SH-SY5Y (cell line): ENCODE data around the gene BTBD9.

Experiments
- GATA2 ChIP-seq: IDR thresholded peaks from 2 replicates; pipeline ENCODE4 v1.6.1; 2011; ENCODE audit warnings: mild to moderate bottlenecking, low read depth, low read length
- GATA3 ChIP-seq: IDR thresholded peaks from 2 replicates; pipeline ENCODE4 v1.6.1; 2011; ENCODE audit warnings: low read depth, mild to moderate bottlenecking, low read length, moderate library complexity

BTBD9 gene

DNA sequence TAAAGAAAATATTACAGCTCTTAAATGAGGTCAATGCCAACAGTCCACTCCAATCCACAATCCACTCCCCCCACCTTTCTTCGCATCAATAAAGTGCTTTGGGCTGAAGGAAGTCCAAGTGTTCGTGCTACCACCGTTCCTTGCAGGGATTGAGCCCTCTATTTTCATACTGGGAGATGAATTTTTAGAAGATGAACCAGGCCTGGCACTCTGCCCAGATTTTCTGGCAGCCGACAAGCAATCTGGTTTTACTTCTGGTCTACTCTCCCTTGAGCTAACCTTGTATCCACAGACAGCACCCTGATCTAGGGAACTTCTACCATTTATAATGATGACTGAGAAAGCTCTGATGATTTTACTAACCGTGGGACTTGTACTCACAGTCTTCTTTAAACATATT is 72.3 kb downstream of the BTBD9 start:
- no peak for TF ChIP-seq GATA2
- no peak for TF ChIP-seq GATA3

DNA sequence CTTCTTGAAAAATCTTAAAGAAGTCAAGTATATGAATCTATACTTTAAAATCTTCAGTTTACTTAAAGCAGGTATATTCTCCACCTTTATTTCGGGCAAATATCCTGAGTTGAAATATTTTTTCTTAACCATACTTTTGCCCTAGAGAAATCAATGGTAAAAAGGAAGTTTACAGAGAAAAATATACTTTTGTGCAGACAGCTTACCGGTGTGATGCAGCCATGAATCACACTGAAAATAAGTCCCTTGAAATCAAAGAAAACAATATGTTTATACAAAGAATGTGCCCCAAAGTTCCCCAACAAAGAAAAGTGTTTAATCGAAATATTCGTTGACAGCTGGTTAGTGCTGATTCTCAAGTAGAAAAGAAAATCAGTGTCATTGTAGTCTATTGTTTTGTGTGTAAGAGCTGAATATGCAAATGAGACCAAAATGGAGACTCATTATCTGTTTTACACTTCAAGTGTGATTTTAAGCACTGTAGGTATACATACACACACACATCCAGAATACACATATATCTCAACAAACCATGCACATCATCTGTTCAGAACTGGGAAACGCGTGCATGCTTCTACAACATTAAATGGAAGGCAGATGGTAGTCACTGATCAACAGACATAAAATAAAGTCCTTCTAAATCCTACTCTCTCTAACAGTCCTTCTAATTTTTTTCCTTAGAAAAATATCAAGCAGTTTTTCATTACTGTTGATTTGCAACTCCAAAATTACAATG is 73.3 kb downstream of the BTBD9 start:
- TF ChIP-seq GATA3 (no peak), GATA2 (no peak)

DNA sequence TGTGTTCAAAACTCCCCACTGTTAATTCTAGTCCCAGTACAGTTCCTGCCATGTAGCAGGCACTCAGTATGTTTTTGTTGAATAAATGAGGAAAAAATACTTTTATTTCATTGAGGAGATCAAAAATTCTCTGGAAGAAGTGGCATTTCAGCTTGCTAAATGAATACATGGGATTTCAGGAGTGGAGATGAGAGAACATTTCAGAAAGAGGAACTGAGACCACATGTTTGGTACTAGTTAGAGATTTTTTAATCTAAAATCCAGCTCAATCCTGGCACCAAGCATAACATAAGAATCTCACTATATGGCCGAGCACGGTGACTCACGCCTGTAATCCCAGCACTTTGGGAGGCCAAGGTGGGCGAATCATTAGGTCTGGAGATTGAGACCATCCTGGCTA is 75.4 kb downstream of the BTBD9 start:
- TF ChIP-seq GATA3: no peak
- TF ChIP-seq GATA2: no peak

DNA sequence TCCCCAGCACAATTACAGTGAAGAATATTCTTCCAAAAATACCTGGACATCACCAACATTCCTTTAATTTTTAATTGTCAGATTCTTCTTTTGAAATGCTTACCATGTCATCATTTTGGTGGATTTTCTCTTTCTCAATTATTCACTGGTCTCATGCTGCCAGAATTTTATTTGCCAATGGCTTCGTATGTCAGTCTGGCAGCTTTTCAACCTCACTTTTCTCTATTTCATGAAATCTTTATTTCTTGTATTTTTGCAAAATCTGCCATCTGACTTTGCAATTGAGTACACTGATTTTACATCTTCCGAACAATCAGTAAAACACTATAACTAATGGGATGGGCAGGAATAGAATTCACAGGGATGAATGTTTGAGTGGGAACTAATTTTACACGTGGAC is 84.1 kb downstream of the BTBD9 start:
- TF ChIP-seq GATA3 (no peak), GATA2 (no peak)

DNA sequence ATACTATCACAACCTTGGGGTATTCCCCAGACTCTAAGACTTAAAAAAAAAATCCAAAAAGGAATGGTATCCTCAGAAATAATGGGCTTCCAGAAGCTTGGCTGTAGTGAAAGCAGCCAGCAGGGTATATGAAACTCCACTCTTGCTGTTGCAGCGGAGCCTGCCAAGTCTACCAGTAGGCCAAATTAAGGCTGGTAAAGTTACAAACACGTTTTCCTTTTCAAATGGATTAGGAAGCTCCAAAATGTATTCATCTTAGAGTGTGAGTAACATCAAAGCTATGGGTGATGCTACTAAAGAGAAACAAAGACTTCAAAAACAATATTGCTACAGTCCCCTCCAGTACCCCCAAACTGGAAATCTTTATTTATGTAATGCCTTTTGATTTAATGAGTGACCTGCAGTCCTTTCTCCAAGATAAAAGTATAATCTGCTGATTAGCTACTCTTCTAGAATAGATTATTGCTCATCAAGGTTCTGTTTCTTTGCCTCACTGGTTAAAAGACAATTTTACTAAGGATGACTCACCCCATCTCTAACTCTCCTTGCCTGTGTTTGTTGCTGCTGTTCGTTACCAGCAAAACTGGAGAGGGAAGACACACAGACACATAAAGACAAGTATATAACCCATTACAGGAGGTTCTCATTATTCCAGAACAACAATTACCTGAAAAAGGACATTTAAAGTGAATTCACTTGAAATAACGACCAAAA is 84.9 kb downstream of the BTBD9 start:
- TF ChIP-seq GATA2 (no peak), GATA3 (no peak)

DNA sequence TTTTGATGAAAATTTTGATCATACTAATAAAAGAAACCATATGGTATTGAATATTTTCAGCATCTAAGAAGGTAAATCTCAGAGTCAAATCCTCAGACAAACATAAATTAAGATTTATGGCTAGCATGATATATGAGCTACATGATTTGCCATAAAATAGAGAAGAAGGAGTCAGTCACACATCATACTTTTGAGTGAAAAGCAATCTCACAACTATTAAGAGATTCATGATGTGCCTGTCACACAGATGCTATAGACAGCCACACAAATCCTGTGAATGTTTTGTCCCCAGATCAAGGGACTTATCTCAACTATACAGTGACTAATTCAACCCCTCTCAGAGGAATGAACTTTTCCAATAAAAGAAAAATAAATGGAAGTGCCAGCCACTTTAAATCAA is 85.7 kb downstream of the BTBD9 start:
- TF ChIP-seq GATA3 (no peak), GATA2 (no peak)

DNA sequence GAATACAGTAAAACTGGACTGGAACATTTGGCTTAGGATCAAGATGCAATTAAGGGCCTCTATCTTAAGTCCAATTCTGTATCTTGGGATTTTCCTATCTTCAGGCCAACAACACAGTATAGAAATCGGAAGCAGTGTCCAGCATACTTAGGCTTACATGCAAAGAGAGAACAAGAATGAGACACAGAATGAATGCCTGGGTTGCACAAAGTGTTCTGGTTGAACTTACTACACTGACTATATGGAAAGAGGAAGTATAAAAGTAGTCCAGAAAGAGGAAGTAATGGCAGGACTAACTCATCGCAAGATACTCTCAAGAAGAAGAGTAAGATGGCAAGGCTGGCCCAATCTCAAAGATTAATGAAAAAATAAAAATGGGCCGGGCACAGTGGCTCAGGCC is 87.6 kb downstream of the BTBD9 start:
- TF ChIP-seq GATA2: no peak
- no peak for TF ChIP-seq GATA3

DNA sequence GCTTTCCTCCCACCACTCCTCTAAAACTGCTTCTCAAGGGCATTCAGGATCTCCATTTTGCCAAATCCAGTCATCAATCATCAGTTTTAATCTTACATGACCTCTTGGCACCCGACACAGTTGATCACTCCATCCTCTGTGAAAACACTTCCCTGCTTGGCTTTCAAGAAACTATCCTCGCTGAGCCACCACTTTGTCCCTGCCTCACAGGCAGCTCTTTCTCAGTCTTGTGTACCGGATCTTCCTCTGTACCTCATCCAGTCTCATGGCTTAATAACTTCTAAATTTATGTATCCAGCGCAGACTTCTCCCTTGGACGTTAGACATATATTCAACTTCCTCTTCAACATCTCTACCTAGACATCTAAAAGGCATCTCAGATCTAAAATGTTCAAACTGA is 89.9 kb downstream of the BTBD9 start:
- no peak for TF ChIP-seq GATA2
- no peak for TF ChIP-seq GATA3

DNA sequence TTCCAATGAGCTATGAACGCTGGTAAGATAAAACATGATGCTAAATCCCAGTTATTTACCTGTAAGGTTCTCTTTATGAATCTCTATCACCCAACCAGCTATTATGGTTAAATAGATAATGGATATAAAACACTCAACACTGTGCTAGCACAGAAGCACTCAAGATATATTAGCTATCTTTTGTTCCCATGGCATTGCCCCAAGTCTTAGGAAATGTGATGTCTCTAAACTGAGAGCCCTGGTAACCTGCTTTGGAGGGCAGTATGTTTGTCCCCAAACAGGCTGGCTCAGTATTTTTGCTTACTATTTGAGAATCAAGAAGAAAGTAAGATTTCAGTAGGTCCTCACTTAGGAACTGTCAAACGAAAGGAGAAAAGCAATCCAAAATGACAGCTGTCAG is 90.5 kb downstream of the BTBD9 start:
- TF ChIP-seq GATA3 (no peak), GATA2 (no peak)

DNA sequence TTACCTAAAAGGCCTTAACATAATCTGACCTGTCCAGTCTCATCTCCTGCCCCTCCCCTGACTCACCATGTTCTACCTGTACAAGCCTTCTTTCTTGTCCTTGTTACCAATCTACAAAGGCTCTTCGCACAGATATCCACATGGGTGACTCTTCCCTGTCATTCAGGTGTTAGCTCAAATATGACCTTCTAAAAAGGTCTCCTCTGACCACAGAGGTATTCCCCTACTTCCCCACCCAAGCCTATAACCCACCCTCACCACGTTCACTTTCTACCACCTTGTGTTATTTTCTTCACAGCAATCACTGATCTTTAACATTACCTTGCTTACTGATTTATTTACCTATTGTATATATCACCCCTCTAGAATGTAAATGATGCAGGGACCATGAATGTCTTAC is 96.7 kb downstream of the BTBD9 start:
- no peak for TF ChIP-seq GATA3
- no peak for TF ChIP-seq GATA2

DNA sequence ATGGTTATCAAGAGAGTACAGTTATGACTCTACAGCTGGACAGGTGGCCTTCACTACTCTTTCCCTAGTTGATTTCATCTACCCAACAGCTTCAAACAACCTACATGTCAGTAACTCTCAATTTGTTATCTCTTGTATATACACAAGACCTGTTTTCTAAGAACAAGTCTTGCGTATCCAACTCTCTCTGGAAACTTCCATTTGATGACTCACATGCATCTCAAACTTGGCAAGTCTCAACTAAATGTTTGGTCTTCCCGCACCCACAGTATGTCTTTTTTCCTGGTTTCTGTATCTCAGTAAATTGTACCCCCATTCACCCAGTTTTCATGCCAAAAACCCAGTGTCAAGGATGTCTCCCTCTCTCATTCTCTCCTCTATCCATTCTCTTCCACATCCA is 97.7 kb downstream of the BTBD9 start:
- TF ChIP-seq GATA3 (no peak), GATA2 (no peak)

DNA sequence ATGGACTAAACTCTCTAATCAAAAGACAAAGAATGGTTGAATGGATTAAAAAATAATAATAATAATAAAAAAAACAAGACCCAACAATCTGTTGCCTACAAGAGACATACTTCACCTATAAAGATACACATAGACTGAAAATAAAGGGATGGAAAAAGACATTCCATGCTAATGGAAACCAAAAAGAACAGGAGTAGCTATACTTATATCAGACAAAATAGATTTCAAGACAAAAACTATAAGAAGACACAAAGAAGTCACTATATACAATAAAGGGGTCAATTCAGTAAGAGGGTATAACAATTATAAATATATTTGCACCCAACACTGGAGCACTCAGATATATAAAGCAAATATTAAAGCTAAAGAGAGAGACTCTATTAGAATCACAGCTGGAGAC is 106.7 kb downstream of the BTBD9 start:
- no peak for TF ChIP-seq GATA2
- TF ChIP-seq GATA3: no peak

DNA sequence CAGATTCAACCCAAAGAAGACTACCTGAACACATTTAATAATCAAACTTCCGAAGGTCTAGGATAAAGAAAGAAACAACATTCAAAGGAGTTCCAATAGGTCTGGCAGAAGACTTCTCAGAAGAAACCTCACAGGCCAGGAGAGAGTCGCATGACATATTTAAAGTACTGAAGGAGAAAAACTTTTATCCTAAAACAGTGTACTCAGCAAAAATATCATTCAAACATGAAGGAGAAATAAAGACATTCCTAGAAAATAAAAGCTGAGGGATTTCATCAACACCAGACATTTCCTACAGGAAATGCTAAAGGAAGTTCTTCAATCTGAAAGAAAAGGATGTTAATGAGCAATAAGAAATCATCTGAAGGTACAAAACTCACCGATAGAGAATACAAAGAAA is 108.6 kb downstream of the BTBD9 start:
- no peak for TF ChIP-seq GATA2

DNA sequence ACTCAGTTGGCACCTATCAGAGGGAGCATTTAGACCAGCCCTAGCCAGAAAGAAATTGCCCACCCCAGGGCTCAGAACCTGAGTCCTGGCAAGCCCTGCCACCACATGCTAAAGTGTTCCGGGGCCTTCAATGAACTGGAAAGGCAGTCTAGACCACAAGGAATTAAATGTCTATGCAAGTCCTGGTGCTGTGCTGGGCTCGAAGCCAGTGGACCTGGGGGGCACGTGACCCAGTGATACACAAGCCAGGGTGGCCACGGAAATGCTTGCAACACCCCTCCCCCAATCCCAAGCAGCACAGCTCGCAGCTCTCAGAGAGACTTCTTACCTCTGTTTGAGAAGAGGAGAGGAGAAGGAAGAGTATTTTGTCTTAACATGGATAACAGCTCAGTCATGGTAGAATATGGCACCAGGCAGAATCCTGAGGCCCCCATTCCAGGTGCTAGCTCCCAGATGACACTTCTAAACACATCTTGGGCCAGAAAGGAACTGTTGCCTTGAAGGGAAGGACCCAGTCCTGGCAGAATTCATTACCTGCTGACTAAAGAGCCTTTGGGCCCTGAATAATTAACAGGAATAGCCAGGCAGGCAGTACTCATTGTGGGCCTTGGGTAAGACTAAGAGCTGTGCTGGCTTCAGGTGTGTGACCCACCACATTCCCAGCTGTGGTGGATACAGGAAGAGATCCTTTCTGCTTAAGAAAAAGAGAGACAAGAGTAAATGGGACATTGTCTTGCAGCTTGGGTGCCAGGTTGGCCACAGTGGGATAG is 111.3 kb downstream of the BTBD9 start:
- TF ChIP-seq GATA2: no peak
- no peak for TF ChIP-seq GATA3

DNA sequence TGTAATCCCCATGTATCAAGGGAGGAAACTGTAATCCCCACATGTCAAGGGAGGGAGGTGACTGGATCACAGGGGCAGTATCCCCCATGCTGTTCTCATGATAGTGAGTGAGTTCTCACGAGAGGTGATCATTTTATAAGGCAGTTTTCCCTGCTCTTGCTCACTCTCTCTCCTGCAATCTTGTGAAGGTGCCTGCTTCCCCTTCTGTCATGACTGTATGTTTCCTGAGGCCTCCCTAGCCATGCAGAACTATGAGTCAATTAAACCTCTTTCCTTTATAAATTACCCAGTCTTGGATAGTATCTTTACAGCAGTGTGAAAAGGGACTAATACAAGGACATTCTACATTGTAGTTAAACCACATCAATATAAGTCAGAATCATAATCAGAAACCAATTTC is 112.4 kb downstream of the BTBD9 start:
- TF ChIP-seq GATA3 (no peak), GATA2 (no peak)

DNA sequence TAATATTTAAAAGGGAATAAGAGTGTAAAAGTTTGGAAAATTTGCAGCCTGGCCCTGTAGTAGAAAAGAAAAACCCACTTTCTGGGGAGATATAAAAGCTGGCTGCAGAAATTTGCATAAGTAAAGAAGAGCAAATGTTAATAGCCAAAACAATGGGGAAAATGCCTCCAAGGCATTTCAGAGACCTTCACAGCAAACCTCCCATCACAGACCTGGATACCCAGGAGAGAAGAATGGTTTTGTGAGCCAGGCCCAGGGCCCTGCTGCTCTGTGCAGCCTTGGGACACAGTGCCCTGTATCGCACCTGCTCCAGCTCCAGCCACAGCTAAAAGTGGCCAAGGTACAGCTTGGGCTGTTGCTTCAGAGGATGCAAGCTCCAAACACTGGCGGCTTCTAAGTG is 113.8 kb downstream of the BTBD9 start:
- no peak for TF ChIP-seq GATA3
- no peak for TF ChIP-seq GATA2
